SIG-M5 treated with dmso at 0.1 percent for 504 hours (cell line): Measurements from ENCODE around the gene ANKRD13A.
"Not testable (repeated sequence)": the region's sequence is repeated elsewhere in the genome, so short reads cannot be mapped to it uniquely, and the experiment has no call there.

Source experiments
- DNase-seq: peaks from one replicate; lab custom pipeline; 2025; ENCODE audit not compliant: unreplicated experiment; lab: John Stamatoyannopoulos, UW

Gene ANKRD13A

DNA sequence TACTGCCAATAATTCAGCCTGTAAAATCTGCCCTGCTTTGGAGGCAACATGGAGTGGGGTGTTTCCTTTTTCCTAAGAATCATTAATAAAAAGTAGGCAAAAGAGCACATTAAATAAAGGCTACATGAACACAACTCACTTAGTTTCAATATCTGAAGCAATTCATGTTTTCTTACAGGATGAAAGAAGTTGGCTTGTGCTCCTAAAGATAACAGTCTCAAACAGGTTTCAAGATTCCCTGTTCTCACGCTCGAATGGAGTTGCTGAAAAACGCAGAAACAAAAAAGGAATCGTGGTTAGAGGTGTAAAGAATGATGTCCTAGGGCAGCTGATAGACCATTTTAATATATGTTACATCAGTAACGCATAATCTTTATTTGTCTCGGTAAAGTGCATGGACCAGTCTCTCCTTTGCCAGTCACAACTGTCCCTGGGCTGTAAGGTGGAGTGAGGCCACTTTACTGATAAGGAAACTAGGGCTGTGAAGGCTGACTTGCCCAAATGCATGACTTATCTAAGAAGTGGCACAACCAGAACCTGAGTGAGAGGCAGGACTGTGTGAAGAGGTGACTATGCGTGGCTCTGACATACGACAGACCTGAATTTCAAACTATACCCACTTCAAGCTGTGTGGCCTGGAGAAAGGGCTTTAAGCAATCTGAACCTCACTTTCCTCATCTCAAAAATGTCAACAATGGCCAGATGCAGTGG lies 15.6 kb upstream of the ANKRD13A start:
- DNase-seq: no peak

DNA sequence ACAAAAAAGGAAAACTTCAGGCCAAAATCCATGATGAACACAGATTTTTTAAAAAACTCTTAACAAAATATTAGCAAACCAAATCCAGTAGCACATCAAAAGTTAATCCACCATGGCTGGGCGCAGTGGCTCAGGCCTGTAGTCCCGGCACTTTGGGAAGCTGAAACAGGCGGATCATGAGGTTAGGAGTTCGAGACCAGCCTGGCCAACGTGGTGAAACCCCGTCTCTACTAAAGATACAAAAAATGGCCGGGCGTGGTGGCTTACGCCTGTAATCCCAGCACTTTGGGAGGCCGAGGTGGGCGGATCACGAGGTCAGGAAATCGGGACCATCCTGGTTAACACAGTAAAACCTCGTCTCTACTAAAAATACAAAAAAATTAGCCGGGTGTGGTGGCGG lies 13.0 kb upstream of the ANKRD13A start:
- DNase-seq: not testable (repeated sequence)

DNA sequence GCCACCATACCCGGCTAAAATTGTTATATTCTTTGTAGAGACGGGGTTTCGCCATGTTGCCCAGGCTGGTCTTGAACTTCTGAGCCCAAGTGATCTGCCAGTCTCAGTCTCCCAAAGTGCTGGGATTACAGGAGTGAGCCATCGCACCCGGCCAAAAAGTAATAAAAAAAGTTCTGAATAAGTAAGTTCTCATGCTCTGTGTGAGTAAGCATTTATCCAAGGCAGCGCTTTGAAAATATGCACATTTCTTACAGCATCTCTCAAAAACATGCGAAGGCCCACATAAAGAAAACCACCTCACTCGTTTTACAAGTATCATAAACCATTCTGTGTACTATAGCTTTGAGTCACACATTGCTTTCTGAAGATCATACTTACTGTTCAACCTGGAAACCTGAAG lies 11.6 kb upstream of the ANKRD13A start:
- no peak for DNase-seq

GRCh38 chr12:109988274-109988673 lies 11.0 kb upstream of the ANKRD13A start:
- DNase-seq: no peak

- DNase-seq: no peak
Observed at GRCh38 chr12:109988903-109989302, 10.3 kb upstream of the ANKRD13A start.

GRCh38 chr12:109989380-109989779 lies 9.8 kb upstream of the ANKRD13A start:
- DNase-seq: no peak

DNA sequence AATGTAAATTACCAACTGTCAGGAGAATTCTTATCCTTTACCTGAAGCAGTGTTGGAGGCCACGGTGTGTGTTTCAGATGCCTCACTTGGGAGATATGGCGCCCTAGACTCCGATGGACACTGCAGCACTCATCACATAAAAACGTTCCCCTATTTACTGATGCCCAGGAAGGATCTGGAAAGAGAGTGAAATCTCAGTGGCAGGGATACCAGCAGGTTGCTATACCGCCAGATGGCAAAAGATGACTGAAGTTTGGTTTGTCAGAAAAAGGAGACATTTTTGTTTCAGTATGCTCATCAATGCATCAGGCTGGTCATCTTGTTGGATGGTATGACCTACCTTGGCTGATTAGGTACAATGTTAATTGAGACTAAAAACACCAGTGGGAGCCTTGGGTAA lies 7.6 kb upstream of the ANKRD13A start:
- no peak for DNase-seq

GRCh38 chr12:109993091-109993490 lies 6.1 kb upstream of the ANKRD13A start:
- DNase-seq: no peak

DNA sequence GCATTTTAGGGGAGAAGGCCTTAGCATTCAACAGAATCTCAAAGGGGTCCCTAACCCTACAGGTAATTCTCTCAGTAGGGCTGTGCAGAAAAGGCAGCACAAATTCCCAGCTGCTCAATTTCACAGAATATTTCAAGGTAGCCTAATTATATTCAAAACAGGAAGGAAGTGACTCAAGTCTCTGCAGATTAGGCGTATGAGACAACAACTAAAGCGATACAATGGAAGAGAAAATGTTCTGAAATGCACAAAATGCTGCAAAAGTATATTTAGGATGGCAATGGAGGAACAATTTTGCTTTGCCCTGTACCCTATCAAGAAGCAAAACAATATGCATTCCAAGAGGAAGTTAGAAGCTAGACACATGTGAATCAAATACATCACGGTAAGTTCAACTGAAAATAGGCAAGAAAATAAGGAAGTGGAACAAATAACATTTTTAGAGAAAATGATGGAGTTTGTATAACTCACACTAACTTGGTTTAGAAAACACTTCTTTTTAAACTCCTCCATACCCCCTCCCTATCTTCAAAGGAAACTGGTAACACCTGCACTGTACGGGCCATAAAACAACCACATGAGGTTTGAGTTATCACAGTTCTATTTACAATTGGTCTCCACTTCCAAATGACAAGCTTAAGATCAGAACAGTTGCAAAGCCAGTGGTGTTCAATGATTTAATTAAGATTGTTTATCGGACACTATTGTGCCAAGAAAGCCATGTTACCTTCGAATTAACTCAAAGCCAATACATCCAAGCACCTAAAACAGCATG lies 4.6 kb upstream of the ANKRD13A start:
- DNase-seq: peak; percentile 76

GRCh38 chr12:109995361-109995685 lies 3.9 kb upstream of the ANKRD13A start:
- DNase-seq: no peak

DNA sequence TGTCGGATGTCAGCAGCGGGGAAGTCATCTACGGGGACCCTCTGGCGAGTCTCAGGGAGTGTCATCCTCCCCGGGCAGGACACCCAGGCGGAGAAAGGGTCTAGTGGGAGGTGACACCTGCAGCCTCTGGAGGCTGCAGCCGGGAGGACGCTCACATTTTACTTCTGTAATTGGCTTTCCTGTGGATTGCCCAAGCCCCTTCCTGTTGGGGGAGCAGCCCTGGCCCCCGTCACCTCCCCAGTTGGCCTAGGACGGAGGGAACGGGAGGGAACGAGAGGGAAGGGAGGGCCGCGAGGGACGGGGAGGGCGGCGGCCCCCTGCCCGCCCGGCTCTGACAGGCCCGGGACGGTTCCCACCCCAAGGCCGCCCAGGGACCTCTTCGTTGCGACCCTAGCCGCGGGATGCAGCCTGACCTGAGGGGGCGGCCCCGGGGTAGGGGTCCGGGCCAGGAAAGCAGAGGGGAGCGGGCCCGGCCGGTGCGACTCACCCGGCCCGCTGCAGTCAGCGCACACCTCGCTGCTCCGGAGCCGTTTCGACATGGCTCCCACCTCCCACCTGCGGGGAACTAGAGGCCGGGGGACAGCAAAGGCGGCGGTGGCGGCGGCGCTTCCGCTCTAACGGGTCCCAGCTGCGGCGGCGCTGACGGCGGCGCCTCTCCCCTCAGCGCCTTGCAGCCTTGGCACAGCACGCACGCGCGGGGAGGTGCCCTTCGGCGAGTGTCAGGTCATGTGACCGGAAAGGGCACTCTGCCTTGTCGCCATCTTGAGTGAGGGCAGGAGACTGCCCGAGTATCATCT lies 3.3 kb upstream of the ANKRD13A start, which contains the start of gene GIT2:
GIT2 (minus strand) TSS at position 683 of the 797 bp plus-strand sequence; CDS start at position 539, 144 bp downstream.
- peak; percentile 94 for DNase-seq

DNA sequence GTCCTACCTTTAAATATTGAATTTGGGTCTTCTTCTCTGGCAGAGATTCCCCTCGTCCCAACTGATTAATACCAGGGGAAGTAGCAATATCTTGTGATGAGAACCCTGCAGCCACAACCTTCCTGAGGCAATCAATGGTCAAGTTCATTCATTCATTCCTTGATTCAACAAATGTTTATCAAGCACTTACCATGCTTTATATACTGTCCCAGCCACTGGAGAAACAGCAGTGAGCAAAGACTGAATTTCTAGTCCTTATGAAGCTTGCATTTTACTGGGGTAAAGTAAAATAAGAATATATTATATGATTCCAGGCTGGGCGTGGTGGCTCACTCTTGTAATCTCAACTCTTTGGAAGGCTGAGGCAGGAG lies 2.8 kb upstream of the ANKRD13A start:
- DNase-seq: no peak

GRCh38 chr12:109997393-109997792 lies 1.8 kb upstream of the ANKRD13A start:
- peak; percentile 21 for DNase-seq

GRCh38 chr12:109998241-109998903 lies 858 bp upstream of the ANKRD13A start:
- DNase-seq: no peak

GRCh38 chr12:109999649-109999971 lies 380 bp downstream of the ANKRD13A start:
- no peak for DNase-seq

DNA sequence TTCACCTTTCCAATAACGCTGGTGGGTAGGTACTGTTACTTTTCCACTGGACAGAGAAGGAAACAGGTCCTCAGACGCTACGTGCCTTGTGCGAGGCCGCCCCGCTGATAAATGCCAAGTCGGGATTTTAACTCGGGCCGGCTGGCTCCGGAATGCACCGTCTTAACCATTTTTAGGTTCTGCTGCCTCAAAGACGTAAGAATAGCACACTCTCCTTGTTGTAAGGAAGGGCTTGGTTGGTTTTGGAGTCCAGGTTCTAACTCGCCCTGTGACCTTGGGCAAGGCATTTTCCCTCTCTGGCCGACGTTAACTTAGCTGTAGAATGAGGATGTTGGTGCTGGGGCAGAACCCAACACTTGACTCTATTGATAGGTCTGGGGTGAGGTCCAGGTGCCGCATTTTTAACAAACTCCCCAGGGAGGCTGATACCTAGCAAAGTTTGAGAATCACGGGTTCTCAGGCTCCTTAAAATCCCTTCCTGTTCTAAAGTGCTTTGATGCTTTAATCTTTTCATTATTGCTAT lies 814 bp downstream of the ANKRD13A start:
- peak; percentile 54 for DNase-seq

DNA sequence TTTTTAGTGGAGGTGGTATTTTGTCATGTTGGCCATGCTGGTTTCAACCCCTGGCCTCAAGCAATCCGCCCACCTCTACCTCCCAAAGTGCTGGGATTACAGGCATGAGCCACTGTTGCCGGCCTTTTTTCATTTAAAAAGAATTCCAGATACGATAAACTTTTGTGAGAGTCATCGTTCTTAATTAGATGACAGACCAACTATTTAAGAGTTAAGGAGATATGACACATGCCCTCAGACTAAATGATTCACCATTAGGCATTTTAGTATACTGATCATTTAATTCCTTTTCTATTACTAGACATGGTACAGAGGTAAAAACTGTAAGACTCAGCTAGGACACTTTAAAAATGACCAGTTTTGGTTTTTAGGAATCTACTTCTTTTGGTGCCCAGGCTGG lies 2.4 kb downstream of the ANKRD13A start:
- DNase-seq: no peak

DNA sequence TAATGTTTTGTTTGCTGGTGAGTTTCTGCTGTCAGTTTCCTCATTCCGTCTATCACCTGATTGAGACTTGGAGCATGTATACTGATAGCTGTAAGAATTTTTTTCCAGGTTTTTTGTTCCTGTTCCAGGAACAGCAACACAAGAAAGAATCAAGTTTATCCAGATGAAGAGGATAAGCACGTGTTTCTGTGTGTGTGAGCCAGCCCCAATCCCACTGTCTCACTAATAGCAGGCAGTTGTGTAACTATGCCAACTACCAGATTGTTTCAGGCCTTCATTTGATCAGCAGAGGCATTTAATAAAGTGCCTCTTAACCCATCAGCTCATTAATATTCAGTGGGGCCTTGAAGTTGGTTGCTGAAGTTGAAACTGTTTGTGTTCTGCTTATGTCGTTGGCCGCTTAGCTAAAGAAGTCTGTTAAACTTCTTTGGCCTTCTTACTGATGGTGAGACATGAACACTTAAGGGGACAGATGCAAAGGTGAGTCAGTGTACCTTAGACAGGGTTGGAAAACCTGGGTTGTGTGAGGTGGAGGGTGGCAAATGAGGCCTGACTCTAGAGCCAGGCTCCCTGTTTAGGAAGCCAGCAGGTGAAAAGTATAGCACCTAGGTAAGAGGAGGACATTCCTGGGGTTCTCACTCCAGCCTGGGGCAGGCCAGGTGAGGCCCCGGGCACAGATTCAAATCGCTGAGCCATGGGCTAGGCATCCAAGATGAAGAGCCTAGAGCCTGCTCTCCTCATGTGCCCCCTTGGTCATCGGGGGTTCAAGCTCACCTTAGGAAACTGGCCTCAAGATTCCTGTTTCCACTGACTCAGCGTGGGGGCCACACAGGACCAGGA lies 3.7 kb downstream of the ANKRD13A start:
- DNase-seq: no peak

DNA sequence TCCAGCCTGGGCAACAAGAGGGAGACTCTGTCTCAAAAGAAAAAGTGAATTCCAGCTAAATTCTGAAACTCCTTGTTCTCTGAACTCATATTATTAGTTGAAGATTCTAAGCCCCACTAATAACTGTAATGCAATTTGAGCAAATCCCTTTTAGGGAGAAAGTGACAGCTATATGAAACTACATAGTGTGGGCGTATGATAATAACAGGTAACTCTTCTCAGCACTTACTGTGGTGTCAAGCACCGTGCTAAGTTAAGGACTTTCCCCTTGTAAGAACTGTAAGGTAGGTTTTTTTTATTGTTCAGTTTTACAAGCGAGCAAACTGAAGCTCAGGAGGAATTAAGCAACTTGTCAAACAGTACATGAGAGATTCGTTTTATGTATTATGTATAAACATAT lies 5.4 kb downstream of the ANKRD13A start:
- no peak for DNase-seq

GRCh38 chr12:110005319-110005973 lies 6.2 kb downstream of the ANKRD13A start:
- no peak for DNase-seq
